ENCODE data around the gene POLR3GL. TPM values are rescaled to one million over a fixed set of nuclear protein-coding genes. Genes with fewer than 3 reads are reported as not detected.

Gene POLR3GL
- total RNA-seq, 1 donor, result 15.7 TPM

DNA sequence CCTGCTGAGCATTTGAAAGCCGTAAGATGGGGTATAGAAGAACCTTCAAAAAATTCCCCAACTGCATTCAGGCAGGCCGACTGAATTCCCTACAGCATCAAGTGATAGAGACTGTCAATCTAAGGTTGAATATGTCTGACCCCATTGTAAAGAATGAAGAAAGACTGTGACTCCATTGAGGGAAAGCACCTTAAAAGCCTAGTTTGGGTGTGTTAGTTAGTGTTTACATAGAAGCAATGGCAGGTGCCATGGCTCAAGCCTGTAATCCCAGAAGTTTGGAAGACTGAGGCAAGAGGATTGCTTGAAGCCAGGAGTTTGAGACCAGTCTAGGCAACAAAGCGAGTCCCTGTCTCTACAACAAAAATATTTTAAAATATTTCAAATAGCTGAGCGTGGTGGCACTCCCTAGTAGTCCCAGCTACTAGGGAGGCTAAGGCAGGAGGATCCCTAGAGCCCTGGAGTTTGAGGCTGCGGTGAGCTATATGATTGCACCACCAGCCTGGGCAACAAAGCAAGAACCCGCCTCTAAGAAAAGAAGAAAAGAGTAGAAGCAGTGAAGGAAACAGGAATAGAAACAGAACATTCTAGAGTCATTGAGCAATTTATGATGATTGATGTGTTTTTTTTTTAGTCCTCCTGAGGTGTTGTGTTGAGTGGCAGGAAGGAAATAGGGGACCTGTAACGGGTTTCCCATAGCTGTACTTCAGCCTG, 15.4 kb downstream of the POLR3GL start:
- H3K4me3 ChIP-seq (ENCODE audit: low read depth, low read length), result no peak overlapping the region
- peak; percentile 55 for DNase-seq (ENCODE audit: low read depth)
- TF ChIP-seq, protein P1, sequence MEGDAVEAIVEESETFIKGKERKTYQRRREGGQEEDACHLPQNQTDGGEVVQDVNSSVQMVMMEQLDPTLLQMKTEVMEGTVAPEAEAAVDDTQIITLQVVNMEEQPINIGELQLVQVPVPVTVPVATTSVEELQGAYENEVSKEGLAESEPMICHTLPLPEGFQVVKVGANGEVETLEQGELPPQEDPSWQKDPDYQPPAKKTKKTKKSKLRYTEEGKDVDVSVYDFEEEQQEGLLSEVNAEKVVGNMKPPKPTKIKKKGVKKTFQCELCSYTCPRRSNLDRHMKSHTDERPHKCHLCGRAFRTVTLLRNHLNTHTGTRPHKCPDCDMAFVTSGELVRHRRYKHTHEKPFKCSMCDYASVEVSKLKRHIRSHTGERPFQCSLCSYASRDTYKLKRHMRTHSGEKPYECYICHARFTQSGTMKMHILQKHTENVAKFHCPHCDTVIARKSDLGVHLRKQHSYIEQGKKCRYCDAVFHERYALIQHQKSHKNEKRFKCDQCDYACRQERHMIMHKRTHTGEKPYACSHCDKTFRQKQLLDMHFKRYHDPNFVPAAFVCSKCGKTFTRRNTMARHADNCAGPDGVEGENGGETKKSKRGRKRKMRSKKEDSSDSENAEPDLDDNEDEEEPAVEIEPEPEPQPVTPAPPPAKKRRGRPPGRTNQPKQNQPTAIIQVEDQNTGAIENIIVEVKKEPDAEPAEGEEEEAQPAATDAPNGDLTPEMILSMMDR (IDR thresholded peaks at IDR 0.05; ENCODE audit: insufficient read depth, low read length), result no peak

DNA sequence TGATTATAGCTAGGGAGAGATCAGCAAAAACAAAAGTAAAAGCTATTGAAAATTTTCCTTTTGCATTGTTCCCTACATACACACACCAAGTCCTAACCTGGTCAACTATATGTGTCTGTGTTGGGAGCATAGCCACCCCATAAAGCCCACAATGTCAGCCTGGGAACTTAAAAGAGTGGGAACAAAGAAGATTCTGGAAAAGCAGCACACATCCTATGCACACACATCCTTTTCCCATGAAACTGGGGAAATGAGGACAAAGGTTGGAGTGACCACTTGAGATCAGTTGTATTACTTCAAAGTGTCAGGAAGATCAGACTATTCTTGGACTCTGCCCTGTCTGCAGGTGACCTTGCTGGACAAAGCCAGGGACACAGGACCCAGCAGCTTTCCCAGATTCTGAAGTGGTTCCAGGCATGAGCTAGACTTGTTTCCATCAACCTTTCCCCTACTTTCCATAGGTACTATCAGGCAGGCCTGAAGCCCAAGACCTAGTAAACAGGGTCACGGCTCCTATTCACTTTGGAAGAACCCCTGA, 16.0 kb downstream of the POLR3GL start:
- H3K4me3 ChIP-seq (ENCODE audit: low read depth, low read length), result no peak overlapping the region
- TF ChIP-seq, protein P1 (IDR thresholded peaks at IDR 0.05; ENCODE audit: insufficient read depth, low read length), result no peak
- DNase-seq (ENCODE audit: low read depth), result no peak

DNA sequence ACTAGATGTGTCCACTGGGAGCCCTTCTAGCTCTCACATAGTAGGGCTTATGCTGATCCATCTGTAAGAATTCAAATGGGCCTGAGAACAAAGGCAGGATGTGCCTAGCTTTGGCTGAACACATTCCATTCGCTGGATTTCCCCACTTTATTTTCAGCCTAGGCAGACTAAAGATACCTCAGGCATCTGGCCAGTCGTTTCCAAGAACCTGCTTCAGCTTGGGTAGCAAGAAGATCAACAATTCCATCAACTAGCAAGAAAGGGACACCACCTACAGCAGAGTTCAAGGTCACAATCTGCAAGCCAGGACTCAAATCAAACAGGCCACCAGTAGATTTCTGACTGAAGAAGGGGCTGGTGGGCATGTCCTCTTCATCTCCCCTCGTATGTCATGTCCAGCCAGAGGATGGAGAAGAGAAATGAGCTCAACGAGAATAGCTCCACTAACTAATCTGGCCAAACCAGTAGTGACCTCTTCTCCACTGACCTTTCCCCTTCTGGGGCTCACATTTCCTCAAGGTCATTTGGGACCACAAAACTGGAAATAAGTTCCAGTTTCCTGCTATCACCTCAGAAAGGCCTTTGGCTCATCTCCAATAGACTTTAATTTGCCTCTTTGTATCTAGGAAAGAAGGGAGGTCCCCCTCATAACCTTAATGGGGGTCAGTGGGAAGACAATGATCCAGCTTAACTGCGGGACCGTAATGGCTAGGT, 17.7 kb downstream of the POLR3GL start:
- peak; percentile 56 for DNase-seq (ENCODE audit: low read depth)
- H3K4me3 ChIP-seq (ENCODE audit: low read depth, low read length), result no peak overlapping the region
- TF ChIP-seq, protein P1 (IDR thresholded peaks at IDR 0.05; ENCODE audit: insufficient read depth, low read length), result no peak

DNA sequence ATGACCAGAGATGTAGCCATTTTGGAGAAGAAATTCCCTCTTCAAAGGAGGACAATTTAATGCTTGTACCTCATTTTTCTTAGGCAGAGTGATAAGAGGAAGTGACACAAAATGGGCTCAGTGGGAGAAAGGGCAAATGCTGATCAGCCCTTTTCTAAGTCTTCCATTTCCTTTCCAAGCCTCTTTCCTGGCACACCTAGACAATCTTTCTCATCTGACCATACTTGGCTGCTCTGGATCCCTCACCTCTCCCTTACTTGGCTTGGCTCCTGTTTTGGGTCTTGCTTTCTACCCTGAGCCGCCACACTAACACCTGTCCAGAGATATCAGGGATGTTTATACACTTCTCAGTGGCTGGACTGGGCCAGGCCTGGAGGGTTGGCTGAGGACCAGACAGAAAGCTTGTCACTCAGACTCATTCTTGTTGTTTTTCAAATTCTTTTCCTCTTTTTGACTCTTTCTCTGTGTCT, 18.8 kb downstream of the POLR3GL start:
- TF ChIP-seq, protein P1 (IDR thresholded peaks at IDR 0.05; ENCODE audit: insufficient read depth, low read length), result no peak
- no peak for DNase-seq (ENCODE audit: low read depth)
- no peak overlapping the region for H3K4me3 ChIP-seq (ENCODE audit: low read depth, low read length)

DNA sequence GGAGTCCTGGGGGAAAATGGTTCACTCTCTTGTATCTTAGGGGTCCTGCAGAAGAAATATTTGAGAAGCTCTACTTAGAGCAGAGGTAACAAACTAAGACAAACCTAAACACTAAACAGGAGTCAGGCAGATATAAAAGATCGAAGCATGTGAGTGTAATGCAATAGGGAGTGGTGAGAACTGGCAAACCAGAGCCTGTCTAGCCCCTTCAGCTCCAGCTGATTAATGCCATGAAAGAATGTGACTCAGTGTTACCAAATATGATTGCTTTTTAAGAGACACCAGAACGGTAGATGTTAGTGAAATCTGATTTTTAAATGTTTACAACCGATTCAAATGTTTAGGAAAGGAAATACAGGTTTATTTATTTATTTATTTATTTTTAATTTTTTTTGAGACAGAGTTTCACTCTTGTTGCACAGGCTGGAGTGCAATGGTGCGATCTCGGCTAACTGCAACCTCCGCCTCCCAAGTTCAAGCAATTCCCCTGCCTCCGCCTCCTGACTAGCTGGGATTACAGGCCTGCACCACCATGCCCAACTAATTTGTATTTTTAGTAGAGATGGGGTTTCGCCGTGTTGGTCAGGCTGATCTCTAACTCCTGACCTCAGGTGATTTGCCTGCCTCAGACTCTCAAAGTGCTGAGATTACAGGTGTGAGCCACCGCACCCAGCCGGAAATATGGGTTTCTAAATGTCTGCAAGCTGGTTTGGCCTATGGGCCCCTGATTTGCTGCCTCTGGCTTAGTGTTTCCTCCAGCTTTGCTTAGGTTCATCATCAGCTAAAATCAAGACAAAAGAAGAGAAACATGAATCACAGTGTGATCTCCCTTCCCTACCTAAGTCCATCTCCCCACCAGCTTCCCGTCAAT, 19.7 kb downstream of the POLR3GL start:
- H3K4me3 ChIP-seq (ENCODE audit: low read depth, low read length), result no peak overlapping the region
- TF ChIP-seq, protein P1 (IDR thresholded peaks at IDR 0.05; ENCODE audit: insufficient read depth, low read length), result no peak
- DNase-seq (ENCODE audit: low read depth), result peak; percentile 41

DNA sequence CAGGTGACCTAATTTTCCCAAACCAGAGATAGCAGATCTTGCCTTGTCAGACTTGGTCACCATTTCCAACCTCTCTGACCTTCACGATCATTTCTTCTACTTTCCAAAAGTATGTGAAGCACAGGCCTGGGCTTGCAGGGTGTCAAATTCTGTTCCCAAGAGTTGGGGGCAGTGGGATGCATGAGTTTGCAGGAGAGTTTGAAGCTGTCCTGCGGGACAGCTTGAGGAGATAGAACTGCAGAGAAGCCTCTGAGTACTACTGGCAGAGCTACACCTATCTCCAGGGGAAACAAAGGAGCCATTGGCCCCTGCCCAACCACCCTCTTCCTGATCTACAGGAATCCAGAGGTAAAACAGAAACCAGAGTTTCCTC, 20.6 kb downstream of the POLR3GL start:
- TF ChIP-seq, protein P1 (IDR thresholded peaks at IDR 0.05; ENCODE audit: insufficient read depth, low read length), result no peak
- DNase-seq (ENCODE audit: low read depth), result no peak
- H3K4me3 ChIP-seq (ENCODE audit: low read depth, low read length), result no peak overlapping the region

All from fibroblast of the aortic adventitia (primary cell).